HG02623 (cell line): Measurements from ENCODE around the gene ZDHHC8.

ENCODE experiments used
- ATAC-seq: cut with Tn5 transposase; IDR thresholded peaks from one replicate; pipeline ENCODE4 v1.9.1; 2021; ENCODE audit warnings: moderate library complexity; ENCODE audit not compliant: unreplicated experiment

The ZDHHC8 gene

DNA sequence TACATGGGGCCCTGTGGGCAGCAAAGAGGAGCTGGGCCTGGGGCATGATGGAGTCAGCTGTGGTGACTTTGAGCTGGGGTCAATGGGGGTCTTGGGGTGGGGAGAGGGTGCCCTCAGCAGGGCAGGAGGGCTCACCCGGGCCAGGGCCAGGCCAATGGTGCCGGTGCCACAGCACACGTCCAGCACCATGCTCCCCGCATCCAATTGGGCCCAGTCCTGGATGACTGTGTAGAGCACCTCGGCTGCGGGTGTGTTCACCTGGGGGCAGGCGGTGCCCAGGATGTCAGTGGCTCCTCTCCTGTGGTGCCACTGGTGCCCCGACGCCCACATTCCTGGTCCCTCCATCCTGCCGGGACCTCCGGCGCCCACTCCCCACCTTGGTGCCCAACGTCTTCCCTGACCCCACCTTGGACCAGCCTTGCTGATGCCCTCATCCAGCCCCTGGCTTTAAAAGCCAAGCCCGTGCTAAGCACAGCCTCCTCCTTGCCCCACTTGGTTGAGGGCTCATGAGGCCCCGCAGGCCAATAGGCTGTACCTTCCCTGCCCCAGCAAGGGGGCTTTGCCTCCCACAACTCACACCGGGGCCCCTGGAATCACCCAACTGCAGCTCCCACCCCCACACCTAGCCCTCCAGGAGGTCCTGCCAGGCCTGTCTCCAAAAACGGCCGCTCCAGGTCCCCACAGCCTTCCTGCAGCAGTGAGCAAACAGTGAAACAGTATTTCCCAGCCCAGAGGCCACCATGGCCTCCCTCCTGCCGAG, 17.9 kb upstream of the ZDHHC8 start:
- ATAC-seq = no peak

DNA sequence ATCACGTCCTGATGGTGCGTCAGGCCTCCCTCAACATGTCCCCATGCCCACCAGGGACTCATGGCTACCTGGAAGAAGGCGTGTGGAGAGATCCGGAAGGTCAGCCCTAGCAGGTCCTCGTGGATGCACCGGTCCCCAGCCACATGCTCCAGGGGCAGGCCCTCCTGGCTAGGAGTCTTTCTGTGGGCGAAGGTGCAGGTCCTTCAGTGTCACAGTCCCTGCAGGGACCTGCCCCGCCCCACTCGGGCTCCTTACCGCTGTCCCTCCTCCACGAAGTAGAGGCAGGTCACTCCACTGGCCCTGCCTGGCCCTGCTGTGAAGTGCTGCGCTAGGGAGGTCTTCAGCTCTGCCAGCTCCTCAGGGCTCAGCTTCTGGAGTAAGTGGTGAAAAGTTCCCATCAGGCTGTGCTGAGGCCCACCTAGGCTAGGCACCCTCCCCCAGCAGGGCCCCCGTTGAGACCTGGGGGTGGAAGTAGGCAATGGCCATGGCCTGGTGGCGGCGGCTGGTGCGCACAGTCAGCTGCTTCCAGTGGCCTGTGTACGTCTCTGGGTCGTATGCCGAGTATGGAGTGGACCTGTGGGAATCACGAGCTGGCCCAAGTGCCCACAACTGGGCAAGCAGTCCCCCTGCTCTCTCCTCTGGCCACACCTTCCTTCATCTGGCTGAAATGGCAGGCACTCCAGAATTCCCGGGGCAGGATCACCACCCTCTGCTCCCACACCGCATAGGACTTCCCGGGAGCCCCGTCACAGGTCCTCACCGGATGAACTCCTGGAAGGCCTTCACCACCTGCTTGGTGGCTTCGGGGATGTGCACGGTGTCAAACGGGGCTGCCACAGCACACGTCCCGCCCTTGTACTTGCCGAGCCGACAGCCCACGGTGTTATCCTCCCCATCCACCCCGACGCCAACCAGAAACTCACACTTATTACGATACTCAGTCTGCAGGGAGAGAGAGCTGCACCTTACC, 16.8 kb upstream of the ZDHHC8 start:
- ATAC-seq = no peak

DNA sequence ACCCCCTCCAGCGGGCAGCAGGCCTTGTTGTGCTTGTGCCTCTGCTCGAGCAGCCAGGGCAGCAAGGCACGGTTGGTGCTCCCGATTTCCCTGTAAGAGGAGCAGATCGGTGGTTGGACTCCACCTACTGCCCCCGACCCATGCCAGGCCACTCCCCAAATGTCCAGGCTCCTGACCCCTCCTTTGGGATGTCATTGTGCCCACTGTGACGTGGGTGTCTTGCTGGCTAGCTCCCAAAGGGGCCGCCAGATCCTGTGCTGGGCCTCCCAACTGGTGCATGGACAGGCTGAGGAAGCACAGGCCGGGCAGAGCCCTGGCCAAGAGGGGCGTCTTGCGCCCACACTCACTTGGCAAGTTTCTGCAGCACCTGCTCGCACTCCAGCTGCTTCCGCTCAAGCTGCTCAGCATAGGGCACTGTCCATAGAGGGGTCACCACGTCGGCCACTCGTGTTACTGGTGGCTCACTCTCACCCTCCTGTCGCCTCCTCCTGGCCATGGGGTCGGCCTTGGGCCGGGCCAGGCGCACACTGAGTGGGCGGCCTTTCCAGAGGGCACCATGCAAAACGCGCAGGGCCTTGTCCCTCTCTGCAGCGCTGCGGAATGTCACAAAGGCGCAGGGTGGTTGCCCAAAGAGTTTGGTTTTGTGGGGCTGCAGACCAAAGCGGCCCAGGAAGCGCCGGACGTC, 15.8 kb upstream of the ZDHHC8 start, which contains the start of gene RANBP1:
TSS of gene RANBP1 (plus strand) at position 414 of the 685 bp plus-strand sequence. CDS start at position 495, 81 bp downstream.
- no peak for ATAC-seq

DNA sequence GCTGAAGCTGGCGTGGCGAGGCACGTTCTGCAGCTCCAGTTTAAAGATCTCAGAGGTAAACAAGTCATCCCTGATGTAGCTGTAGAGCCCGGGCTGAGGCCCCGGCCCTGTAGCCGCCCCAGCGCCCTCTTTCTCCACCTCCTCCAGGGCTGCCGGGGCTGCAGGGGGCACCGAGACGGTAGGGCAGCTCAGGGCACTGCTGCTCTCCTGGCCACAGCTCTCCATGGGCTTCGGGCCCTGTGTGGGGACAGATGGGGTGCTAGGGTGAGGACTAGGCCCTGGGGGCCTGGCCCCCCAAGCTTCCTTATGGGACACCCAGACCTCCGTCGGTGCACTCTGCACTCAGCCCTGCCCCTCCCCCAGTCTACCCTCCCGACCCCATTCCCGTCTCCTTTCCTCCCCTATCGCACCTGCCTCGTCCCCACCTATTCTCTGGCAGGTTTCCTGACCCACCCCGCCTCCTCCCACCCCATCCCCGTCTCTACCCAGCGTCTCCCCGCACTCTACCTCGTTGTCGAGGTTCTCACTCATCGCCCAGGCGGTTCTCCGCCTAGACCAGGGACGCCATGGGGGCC, 15.1 kb upstream of the ZDHHC8 start:
- no peak for ATAC-seq

DNA sequence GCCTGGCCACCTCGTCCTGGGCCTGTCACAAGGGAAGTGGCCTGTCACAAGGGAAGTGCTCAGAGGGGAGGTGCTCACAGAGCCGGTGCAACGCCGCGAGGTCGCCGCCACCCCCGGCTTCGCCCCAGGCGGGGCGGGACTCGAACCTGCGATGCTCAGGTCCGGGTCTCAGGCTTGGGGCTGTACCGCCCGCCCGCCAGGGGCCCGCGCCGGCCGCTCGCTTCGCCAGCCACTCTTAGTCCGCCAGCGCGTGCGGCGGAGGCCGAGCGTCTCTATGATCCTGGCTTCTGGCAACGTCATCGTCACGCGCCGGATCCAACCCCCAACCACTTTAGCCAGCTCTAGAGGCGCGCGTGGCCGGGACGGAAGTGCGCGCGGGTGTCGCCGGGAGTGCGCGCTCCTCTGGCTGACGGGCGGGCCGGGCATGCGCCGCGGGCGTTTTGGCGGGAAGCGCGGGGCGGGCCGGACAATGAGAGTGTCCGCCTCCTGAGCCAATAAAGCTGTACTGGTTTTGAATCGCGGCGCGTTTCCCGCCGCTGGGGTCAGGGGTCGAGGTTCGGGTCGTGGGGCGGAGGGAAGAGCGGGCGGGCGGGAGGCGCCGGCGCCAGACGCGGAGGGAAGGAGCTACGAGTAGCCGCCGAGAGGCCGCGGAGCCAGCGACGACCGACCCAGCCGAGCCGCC, 14.5 kb upstream of the ZDHHC8 start, which contains the start of gene TRMT2A:
TSS of gene TRMT2A (minus strand) at position 276 of the 682 bp plus-strand sequence. CDS start 320 bp downstream, outside the sequence.
- ATAC-seq = peak; percentile 78

DNA sequence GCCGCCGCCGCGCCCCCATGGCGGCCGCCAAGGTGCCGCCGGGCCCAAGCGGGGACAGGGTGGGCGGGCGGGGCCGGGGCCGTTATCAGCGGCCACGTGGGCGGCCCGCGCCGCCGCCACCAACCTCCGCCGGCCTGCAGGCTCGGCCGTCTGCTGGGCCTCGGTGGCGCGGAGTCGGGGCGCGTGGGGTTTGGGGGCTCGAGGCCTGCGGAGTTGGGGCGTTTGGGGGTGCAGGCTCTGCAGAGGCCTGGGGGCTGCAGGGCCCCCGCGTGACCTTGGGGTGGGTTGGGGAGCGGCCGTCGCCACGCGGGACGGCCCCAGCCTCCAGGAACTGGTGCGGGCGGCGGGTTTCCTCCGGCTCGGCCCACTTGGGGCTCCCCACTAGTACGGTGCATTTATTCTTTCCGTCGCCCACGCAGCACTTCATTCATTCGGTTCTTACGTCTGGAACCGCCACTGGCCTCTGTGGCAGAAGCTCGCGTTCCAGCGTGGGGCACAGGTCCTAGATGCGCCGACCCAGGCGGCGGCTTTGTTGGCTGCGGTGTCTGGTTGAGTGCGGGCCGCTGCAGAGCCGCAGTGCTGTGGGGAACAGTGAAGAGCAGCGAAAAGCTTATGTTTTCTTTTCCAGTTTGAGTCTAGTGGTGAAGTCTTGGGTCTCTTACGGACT, 13.8 kb upstream of the ZDHHC8 start:
- ATAC-seq = peak; percentile 16

DNA sequence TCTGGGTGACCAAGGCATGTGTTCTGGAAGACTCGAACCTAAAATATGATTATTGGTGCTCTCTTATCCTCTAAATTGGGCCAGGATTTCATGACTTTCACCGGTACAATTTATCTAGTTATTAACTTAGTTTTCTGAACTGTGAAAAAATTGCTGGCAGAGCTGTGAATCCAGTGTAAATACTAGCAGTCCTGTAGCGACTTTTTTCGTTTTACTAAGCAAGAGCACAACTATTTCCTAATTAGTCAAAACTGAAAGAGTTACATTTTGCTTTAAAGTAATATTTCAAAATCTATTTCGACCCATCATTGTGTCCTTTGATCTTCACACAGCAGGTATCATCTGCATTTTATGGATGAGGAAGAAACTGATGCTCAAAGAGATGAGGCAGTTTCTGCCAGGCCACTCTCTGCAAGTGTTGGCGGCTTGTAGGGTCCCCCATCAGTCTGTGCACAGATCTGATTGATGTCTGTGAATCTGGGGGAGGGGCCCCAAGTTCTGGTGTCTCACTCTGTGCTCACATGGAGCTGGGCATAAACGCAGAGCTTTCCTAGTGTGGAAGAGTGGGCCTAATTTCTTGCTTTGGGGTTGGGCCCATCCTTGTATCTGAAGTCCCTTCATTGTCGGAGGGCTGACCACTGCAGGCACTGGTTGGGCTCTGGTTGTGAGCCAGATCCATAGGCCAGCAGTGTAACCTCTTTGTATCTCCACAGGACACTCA, 13.1 kb upstream of the ZDHHC8 start:
- ATAC-seq = no peak

- ATAC-seq = no peak
These were observed 9.7 kb upstream of the ZDHHC8 start for GRCh38 chr22:20121856-20122415.

DNA sequence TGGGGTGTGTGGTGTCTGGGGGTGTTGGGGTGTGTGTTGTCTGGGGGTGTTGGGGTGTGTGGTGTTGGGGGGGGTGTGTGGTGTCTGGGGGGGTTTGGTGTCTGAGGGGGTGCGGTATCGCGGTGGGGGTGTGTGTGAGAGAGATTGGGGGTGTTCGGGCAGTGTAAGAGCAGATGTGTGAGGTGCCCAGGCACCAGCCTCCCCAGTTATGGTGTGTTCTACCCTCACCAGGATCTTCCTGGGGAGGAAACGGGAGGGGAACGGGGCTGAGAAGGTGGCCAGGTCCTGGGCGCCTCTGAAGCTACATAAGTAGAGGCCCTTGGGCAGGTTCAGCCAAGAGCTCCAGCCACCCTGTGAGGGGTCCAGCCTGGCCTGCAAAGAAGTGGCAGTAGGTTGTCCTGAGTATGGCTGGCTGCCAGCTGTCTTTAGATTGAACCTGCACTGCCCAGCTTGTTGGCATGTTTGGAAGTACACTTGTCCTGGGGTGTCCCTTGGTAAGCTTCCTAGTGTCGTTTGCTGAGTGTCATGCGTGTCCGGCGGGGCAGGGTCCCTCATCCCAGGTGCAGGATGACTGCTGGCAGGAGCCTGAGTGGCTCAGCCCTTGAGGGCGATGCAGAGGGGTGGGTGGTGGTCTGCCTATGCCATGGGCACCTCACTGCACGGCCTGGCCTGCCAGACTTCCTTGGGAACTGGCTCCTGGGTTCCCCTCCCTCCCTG, 8.1 kb upstream of the ZDHHC8 start:
- no peak for ATAC-seq

DNA sequence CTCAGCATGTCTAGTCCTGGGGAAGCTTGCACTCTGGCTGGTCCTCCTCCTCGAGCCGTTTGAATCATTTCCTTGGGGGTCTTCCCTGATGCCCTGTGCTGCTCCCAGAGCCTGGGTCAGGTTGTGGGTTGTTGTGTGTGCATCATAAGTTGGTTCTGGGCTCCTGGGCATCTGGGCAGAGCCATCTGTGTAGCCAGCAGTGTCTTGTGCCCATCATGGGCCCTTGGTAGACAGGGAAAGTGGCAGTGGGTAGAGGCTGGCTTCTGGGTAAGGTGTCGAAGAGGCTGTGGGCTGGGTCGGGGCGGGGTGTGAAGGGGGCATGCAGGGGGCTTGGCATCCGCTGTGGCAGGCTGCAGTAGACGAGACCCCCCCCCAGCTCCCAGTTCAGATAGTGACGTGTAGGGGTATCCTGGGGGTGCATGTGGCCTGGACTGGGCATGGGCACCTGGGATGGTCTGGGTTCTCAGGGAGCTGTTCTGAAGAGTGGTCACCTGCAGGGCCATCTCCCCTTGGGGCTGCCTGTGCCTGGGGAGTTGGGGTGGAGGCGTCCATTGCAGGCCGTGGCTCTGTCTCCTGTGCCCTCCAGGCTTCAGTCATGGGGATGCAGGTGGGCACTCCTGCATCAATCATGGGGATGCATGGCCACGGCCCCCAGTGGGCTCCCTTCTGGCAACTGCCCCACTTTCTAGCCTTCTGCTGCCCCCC, 7.4 kb upstream of the ZDHHC8 start:
- ATAC-seq = no peak

DNA sequence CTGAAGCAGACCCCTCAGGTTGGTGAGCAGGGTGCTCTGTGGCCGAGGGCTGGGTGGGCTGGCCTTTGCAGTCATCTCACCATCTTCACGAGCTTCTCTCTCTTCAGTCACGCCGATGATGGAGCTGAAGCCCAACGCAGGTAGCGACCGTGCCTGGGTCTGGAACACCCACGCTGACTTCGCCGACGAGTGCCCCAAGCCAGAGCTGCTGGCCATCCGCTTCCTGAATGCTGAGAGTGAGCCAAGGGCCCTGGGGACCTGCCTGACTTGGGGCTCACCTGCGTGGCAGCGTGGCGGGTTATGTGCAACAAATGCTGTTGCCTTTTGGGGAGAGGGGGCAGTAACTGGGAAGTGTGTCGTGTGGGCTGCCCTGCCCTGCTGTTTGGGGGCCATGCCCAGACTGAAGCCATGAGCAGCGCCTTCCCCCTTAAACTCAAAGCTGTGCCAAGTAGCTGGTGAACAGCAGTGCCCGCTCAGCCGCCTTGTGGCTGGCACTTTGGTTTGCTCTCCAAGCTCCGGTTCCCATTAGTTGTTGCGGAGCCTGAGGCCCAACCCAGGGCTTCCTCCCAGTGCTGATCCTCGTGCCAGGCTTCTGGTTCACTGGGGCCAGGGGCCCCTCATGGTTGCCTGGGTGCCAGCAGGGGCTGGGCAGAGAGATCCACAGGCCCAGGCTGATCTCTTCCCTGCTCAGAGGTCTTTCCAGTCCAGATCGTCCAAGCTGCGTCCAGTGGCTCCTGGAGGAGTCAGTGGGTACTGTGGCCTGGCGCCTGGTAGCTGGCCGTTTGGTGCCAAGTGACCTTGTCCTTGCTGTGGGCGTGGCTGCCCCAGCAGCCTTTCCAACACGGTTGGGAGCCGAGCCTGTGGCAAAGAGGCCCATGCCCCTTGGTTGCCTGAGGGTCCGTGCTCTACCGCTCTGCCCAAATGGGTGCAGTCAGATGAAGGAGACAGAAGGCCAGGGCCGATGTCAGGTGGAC, 6.1 kb upstream of the ZDHHC8 start:
- no peak for ATAC-seq

DNA sequence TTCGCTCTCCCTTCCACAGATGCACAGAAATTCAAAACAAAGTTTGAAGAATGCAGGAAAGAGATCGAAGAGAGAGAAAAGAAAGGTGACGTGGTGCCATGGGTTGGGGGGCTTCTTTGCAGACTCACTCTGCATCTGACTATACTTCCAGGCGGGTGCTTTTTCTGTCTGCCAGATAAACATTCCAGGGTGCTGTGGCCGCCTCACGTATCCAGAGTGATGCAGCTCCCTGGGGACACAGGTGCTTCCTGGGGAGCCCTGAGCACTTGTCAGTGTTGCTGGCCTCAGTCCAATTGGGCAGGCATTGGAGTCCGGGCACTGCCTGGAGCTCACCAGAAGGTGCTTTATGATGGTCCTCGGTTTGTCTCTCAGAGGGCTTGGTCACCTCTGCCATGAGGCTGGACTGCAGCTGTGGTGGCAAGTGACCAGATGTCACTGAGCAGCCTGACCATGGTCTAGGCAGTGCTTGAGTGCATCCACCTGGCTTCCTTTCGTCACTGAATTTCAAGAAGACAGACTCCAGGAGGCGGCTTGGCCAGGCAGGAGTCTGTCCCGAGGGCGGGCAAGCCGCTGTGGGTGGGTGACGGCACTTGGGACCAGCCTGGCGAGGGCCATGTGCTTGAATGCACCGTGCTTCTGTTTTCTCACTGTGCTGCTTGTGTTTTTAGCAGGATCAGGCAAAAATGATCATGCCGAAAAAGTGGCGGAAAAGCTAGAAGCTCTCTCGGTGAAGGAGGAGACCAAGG, 5.1 kb upstream of the ZDHHC8 start:
- no peak for ATAC-seq

GRCh38 chr22:20127318-20127868, 4.2 kb upstream of the ZDHHC8 start:
- no peak for ATAC-seq

DNA sequence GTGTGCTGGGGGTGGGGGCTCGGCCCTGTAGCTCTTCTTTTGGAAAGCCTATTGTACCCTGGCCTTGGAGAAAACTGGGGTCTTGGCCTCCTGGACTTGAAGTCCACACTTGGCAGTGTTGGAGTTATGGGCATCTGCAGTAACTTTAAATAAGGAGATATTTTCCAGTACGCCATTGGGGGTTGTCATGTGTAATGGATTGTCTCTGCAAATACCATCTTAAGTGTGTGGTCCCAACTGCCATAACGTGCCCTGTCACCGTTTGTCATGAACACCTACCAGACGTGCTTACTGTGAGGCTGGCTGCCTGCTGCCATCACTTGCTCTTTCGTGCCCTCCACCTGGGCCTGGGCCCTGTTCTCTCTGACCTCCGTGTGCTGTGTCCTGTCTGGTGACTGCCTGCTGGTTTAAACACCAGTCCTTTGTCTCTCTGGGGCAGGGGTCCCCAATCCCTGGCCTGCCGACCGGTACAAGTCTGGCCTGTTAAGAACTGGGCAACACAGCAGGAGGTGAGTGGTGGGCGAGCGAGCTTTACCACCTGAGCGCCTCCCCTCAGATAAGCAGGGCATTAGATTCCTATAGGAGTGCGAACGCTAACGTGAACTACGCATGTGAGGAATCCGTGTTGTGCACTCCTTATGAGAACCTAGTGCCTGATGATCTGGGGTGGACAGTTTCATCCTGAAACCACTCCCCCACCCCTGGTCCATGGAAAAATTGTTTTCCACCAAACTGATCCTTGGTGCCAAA, 3.6 kb upstream of the ZDHHC8 start:
- no peak for ATAC-seq

- ATAC-seq = no peak
These were observed 3.0 kb upstream of the ZDHHC8 start for GRCh38 chr22:20128619-20128901.
